OCI-LY1 (cell line): ENCODE results near the gene DLX1.

Experiments used
- CTCF ChIP-seq: fragments of 200-600 bp; sonication (generic), shearing (Covaris generic); IDR thresholded peaks from 2 replicates; pipeline ENCODE4 v1.5.1; 2017; ENCODE audit warnings: mild to moderate bottlenecking, antibody characterized with exemption, low read length, moderate library complexity, mixed read lengths
- EZH2 ChIP-seq: fragments of 200-600 bp; sonication (generic), shearing (Covaris generic); IDR thresholded peaks from 2 replicates; pipeline ENCODE4 v1.8.0; 2017; ENCODE audit warnings: borderline replicate concordance, mixed run types, mild to moderate bottlenecking, antibody characterized with exemption, low read length, moderate library complexity, mixed read lengths

- TF ChIP-seq CTCF (no peak), EZH2 (no peak)
Observed at GRCh38 chr2:172089005-172089504, 3.7 kb downstream of the DLX1 start.
